ENCODE results near the gene SCGB1D4.

The SCGB1D4 gene

GRCh38 chr11:62273789-62274275 lies 25.0 kb downstream of the SCGB1D4 start:
- DNase-seq (ENCODE audit: low spot score) = no peak

DNA sequence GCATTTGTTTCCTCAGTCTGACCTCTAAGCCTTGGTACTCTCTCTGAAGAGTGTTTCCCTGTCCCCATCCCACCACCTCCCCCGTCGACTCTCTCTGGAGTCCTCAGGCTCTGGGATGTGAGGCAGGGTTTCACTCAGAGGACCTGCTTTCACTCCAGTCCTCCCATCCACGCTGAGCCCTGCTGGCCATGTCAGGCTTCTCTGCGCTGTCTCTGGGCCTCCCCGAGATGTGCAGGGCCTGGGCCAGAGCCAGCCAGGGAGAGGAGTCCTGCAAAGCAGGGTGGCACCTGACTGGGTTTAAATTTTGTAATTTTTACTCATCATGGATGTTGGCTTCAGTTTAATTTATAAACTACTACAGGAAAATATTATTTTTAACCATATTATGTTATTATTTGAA lies 25.6 kb downstream of the SCGB1D4 start:
- DNase-seq (ENCODE audit: low spot score) = no peak

DNA sequence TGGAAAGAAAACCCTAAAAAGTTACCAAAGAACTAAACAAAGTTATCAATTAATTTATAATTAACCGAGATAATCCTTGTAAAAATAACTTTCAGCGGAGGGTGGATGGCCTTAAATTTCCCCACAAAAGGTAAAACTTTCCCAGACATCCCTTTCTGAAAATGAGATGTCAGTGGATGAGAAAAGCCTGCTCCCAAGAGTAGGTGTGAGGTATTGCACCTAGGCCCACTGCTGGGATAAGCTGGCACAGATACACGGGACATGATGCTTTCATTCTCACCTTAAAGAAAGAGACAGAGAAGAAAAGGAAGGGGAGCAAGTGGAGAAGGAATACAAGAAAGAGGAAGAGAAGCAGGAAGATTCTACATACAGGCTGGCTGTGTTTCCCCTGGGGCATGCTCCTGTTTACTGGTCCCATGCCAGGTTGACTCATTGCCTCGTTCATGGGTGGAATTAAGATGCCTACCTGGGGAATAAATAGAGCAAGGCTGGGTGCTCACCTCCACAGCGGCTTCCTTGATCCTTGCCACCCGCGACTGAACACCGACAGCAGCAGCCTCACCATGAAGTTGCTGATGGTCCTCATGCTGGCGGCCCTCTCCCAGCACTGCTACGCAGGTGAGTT lies 29.1 kb downstream of the SCGB1D4 start, which contains the start of gene SCGB2A2:
SCGB2A2 (plus strand) TSS at position 505 of the 625 bp plus-strand sequence; CDS start at position 564, 59 bp downstream.
- peak; percentile 4 for DNase-seq (ENCODE audit: low spot score)

- no peak for DNase-seq (ENCODE audit: low spot score)
Observed at GRCh38 chr11:62267576-62267975, 31.3 kb downstream of the SCGB1D4 start.

GRCh38 chr11:62267050-62267449 lies 31.8 kb downstream of the SCGB1D4 start:
- no peak for DNase-seq (ENCODE audit: low spot score)

GRCh38 chr11:62266558-62266957 lies 32.3 kb downstream of the SCGB1D4 start:
- DNase-seq (ENCODE audit: low spot score) = no peak

GRCh38 chr11:62264004-62264403 lies 34.9 kb downstream of the SCGB1D4 start:
- DNase-seq (ENCODE audit: low spot score) = no peak

GRCh38 chr11:62260261-62260953 lies 38.5 kb downstream of the SCGB1D4 start:
- no peak for DNase-seq (ENCODE audit: low spot score)

- DNase-seq (ENCODE audit: low spot score) = no peak
Observed at GRCh38 chr11:62256281-62256680, 42.6 kb downstream of the SCGB1D4 start.

- DNase-seq (ENCODE audit: low spot score) = no peak
Observed at GRCh38 chr11:62253999-62254542, 44.8 kb downstream of the SCGB1D4 start.

GRCh38 chr11:62251698-62252097 lies 47.2 kb downstream of the SCGB1D4 start:
- DNase-seq (ENCODE audit: low spot score) = no peak
